SU-DHL-6 (cell line): ENCODE results near the gene DBX1.

Experiments
- CTCF ChIP-seq: fragments of 200-600 bp; sonication (generic); IDR thresholded peaks from one replicate; pipeline ENCODE4 v1.5.1; 2017; ENCODE audit warnings: antibody characterized with exemption, mild to moderate bottlenecking, low read length, moderate library complexity; ENCODE audit not compliant: insufficient read depth, poor library complexity, severe bottlenecking
- EZH2phosphoT487 ChIP-seq: fragments of 200-600 bp; sonication (generic), shearing (Covaris generic); conservative IDR thresholded peaks from 2 replicates; pipeline ENCODE4 v1.6.1; 2018; ENCODE audit warnings: mild to moderate bottlenecking, antibody characterized with exemption, low read length, moderate library complexity, mixed read lengths

DNA sequence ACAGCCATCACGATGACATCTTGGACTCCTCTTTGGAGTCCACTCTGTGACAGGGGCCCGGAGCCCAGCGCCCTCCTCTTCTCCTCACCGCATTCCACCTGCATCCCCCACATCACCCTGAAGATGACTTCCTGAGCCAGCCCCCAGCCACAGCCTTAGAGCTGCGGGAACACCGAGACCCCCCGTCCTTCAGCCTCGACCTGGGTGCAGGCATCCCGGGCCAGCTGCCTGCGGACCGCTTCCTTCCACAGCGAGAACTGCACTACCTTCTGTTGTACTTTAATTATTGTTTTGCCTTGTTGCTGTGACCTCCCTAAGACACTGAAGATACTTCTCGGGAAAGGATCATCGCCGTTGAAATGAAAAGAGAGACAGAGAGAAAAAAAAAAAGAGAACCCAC lies 42.1 kb downstream of the DBX1 start:
- no peak for TF ChIP-seq CTCF
- no peak for TF ChIP-seq EZH2phosphoT487
